ENCODE results near the gene RAD51D.
"Not testable (repeated sequence)": the region's sequence is repeated elsewhere in the genome, so short reads cannot be mapped to it uniquely, and the experiment has no call there.

Gene RAD51D

GRCh38 chr17:35141681-35142466 lies 22.2 kb upstream of the RAD51D start, which contains the start of gene NLE1:
Gene NLE1, minus strand, starts transcription at chr17:35142303. Its CDS starts 28 bp downstream, at chr17:35142275.
- peak; percentile 84 to 88 for DNase-seq (ENCODE audit: low read depth in 2 of 2)

GRCh38 chr17:35138218-35138617 lies 18.6 kb upstream of the RAD51D start:
- DNase-seq (ENCODE audit: low read depth in 2 of 2) = no peak

GRCh38 chr17:35135322-35135721 lies 15.7 kb upstream of the RAD51D start:
- DNase-seq (ENCODE audit: low read depth in 2 of 2) = no peak

GRCh38 chr17:35132816-35133550 lies 13.3 kb upstream of the RAD51D start:
- no peak for DNase-seq (ENCODE audit: low read depth in 2 of 2)

- DNase-seq (ENCODE audit: low read depth in 2 of 2) = no peak
Observed at GRCh38 chr17:35132099-35132498, 12.4 kb upstream of the RAD51D start.

GRCh38 chr17:35130392-35130791 lies 10.7 kb upstream of the RAD51D start:
- no peak for DNase-seq (ENCODE audit: low read depth in 2 of 2)

- no peak for DNase-seq (ENCODE audit: low read depth in 2 of 2)
Observed at GRCh38 chr17:35129973-35130351, 10.3 kb upstream of the RAD51D start.

- DNase-seq (ENCODE audit: low read depth in 2 of 2) = no peak
Observed at GRCh38 chr17:35129154-35129972, 9.7 kb upstream of the RAD51D start.

GRCh38 chr17:35127751-35128514 lies 8.3 kb upstream of the RAD51D start:
- no peak for DNase-seq (ENCODE audit: low read depth in 2 of 2)

GRCh38 chr17:35121315-35121714 lies 1.7 kb upstream of the RAD51D start, which contains the start of gene FNDC8:
Gene FNDC8, plus strand, starts transcription at chr17:35121615. Its CDS starts 79 bp downstream, at chr17:35121694.
- DNase-seq (ENCODE audit: low read depth in 2 of 2) = no peak

GRCh38 chr17:35117984-35118383 lies 1.7 kb downstream of the RAD51D start:
- DNase-seq (ENCODE audit: low read depth in 2 of 2) = no peak

- DNase-seq (ENCODE audit: low read depth in 2 of 2) = no peak
Observed at GRCh38 chr17:35116845-35117244, 2.8 kb downstream of the RAD51D start.

- not testable (repeated sequence) for DNase-seq (ENCODE audit: low read depth in 2 of 2)
Observed at GRCh38 chr17:35110791-35111190, 8.9 kb downstream of the RAD51D start.

GRCh38 chr17:35104844-35105450 lies 14.7 kb downstream of the RAD51D start:
- DNase-seq (ENCODE audit: low read depth in 2 of 2) = no peak

GRCh38 chr17:35103271-35103670 lies 16.4 kb downstream of the RAD51D start:
- no peak for DNase-seq (ENCODE audit: low read depth in 2 of 2)

- no peak for DNase-seq (ENCODE audit: low read depth in 2 of 2)
Observed at GRCh38 chr17:35101725-35102124, 17.9 kb downstream of the RAD51D start.

- no peak for DNase-seq (ENCODE audit: low read depth in 2 of 2)
Observed at GRCh38 chr17:35101036-35101435, 18.6 kb downstream of the RAD51D start.

GRCh38 chr17:35099908-35100307 lies 19.8 kb downstream of the RAD51D start:
- DNase-seq (ENCODE audit: low read depth in 2 of 2) = no peak

GRCh38 chr17:35097776-35098175 lies 21.9 kb downstream of the RAD51D start:
- DNase-seq (ENCODE audit: low read depth in 2 of 2) = no peak

GRCh38 chr17:35095741-35096140 lies 23.9 kb downstream of the RAD51D start:
- no peak for DNase-seq (ENCODE audit: low read depth in 2 of 2)

GRCh38 chr17:35094902-35095301 lies 24.8 kb downstream of the RAD51D start:
- DNase-seq (ENCODE audit: low read depth in 2 of 2) = no peak
